Loucy (cell line): ENCODE results near the gene UBA52.

Experiments used
- EZH2phosphoT487 ChIP-seq: fragments of 200-600 bp; IDR thresholded peaks from 2 replicates; pipeline ENCODE4 v1.6.1; 2018; ENCODE audit warnings: antibody characterized with exemption, mild to moderate bottlenecking, moderate library complexity, borderline replicate concordance
- TF ChIP-seq, protein P1 (sequence below): fragments of 200-600 bp; sonication (generic); conservative IDR thresholded peaks from 2 replicates; pipeline ENCODE4 v1.5.1; 2014; ENCODE audit warnings: mild to moderate bottlenecking, antibody characterized with exemption, low read length

DNA sequence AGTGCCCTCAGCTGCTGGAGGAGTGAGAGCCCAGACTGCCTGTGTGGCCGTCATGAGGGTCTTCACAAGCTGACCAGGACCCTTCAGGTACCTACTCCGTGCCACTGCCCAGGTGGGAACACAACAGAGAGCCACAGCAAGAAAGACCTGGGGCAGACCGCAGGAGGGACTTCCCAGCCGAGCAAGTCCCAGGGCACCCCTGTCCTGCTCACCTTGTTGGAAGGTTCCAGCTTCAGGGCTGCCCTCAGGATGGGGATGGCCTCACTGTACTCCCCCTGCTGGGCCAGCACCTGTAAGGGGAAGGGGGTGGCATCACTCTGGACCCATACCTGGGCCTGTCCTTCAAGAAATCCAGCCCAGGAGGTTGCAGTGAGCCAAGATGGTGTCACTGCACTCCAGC, 38.6 kb upstream of the UBA52 start:
- TF ChIP-seq, protein P1, sequence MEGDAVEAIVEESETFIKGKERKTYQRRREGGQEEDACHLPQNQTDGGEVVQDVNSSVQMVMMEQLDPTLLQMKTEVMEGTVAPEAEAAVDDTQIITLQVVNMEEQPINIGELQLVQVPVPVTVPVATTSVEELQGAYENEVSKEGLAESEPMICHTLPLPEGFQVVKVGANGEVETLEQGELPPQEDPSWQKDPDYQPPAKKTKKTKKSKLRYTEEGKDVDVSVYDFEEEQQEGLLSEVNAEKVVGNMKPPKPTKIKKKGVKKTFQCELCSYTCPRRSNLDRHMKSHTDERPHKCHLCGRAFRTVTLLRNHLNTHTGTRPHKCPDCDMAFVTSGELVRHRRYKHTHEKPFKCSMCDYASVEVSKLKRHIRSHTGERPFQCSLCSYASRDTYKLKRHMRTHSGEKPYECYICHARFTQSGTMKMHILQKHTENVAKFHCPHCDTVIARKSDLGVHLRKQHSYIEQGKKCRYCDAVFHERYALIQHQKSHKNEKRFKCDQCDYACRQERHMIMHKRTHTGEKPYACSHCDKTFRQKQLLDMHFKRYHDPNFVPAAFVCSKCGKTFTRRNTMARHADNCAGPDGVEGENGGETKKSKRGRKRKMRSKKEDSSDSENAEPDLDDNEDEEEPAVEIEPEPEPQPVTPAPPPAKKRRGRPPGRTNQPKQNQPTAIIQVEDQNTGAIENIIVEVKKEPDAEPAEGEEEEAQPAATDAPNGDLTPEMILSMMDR = no peak
- no peak for TF ChIP-seq EZH2phosphoT487
